Loucy (cell line): ENCODE results near the gene FBXW8.

ENCODE experiments used
- H2AFZ ChIP-seq: fragments of 200-600 bp; sonication (generic); 2 replicates; pipeline ENCODE4 v1.6.0; 2016; ENCODE audit warnings: antibody characterized with exemption, mild to moderate bottlenecking, low read length, moderate library complexity
- H3F3A ChIP-seq: fragments of 200-600 bp; 2 replicates; pipeline ENCODE4 v1.6.0; 2016; ENCODE audit warnings: antibody characterized with exemption, low read depth, mild to moderate bottlenecking
- H3K27me3 ChIP-seq: fragments of 200-600 bp; sonication (generic); 2 replicates; pipeline ENCODE4 v1.6.1; 2014; ENCODE audit warnings: low read length, mild to moderate bottlenecking; ENCODE audit not compliant: insufficient read depth, poor library complexity, severe bottlenecking
- H3K36me3 ChIP-seq: fragments of 200-600 bp; sonication (generic); 2 replicates; pipeline ENCODE4 v1.6.1; 2016; ENCODE audit warnings: low read length; ENCODE audit not compliant: insufficient read depth
- H3K4me1 ChIP-seq: fragments of 200-600 bp; sonication (generic); 2 replicates; pipeline ENCODE4 v1.5.1; 2014; ENCODE audit warnings: low read length, mild to moderate bottlenecking; ENCODE audit not compliant: insufficient read depth, poor library complexity, severe bottlenecking
- H3K4me2 ChIP-seq: fragments of 200-600 bp; sonication (generic); 2 replicates; pipeline ENCODE4 v1.6.0; 2014; ENCODE audit warnings: antibody characterized with exemption, low read length, low read depth, mild to moderate bottlenecking; ENCODE audit not compliant: poor library complexity, severe bottlenecking
- H3K4me3 ChIP-seq: fragments of 200-600 bp; sonication (generic); 2 replicates; pipeline ENCODE4 v1.5.1; 2014; ENCODE audit warnings: low read length, mild to moderate bottlenecking, mixed read lengths; ENCODE audit not compliant: poor library complexity, severe bottlenecking
- H3K79me2 ChIP-seq: fragments of 200-600 bp; sonication (generic); 2 replicates; pipeline ENCODE4 v1.6.1; 2014; ENCODE audit warnings: low read length; ENCODE audit not compliant: insufficient read depth
- H3K9ac ChIP-seq: fragments of 200-600 bp; sonication (generic); 2 replicates; pipeline ENCODE4 v1.6.0; 2014; ENCODE audit warnings: mild to moderate bottlenecking, low read depth, low read length, moderate library complexity; ENCODE audit not compliant: poor library complexity, severe bottlenecking
- H3K9me2 ChIP-seq: fragments of 200-600 bp; sonication (generic); replicated peaks from 2 replicates; pipeline ENCODE4 v1.6.1; 2016; ENCODE audit warnings: low read depth, low read length, mixed read lengths
- H3K9me3 ChIP-seq: fragments of 200-600 bp; sonication (generic); 2 replicates; pipeline ENCODE4 v1.6.1; 2014; ENCODE audit warnings: mild to moderate bottlenecking, antibody characterized with exemption, low read length, low read depth; ENCODE audit not compliant: insufficient read depth
- H4K20me1 ChIP-seq: fragments of 200-600 bp; sonication (generic); 2 replicates; pipeline ENCODE4 v1.6.0; 2014; ENCODE audit warnings: antibody characterized with exemption, low read length, mild to moderate bottlenecking; ENCODE audit not compliant: insufficient read depth, poor library complexity, severe bottlenecking
- CTCF ChIP-seq: fragments of 200-600 bp; sonication (generic); conservative IDR thresholded peaks from 2 replicates; pipeline ENCODE4 v1.5.1; 2014; ENCODE audit warnings: mild to moderate bottlenecking, antibody characterized with exemption, low read length
- EZH2phosphoT487 ChIP-seq: fragments of 200-600 bp; IDR thresholded peaks from 2 replicates; pipeline ENCODE4 v1.6.1; 2018; ENCODE audit warnings: antibody characterized with exemption, mild to moderate bottlenecking, moderate library complexity, borderline replicate concordance

FBXW8 gene

GRCh38 chr12:116919706-116920485 lies 9.1 kb downstream of the FBXW8 start:
- H3K27me3 ChIP-seq: peaks cover 26% of the 10 kb centered on the region
- H3K9ac ChIP-seq: no peak overlapping the region
- no peaks in the 10 kb centered on the region for H3K36me3 ChIP-seq
- H3K79me2 ChIP-seq: no peaks in the 10 kb centered on the region
- H3K9me3 ChIP-seq: no peaks in the 10 kb centered on the region
- H3F3A ChIP-seq: peaks cover 1% of the 10 kb centered on the region; the same call in 1 of the 2 replicates
- no peak overlapping the region for H3K4me3 ChIP-seq
- H3K4me2 ChIP-seq: no peak overlapping the region
- H4K20me1 ChIP-seq: peaks cover 71% of the 10 kb centered on the region
- no peak for TF ChIP-seq EZH2phosphoT487
- TF ChIP-seq CTCF: no peak
- peaks cover 18% of the 10 kb centered on the region for H3K4me1 ChIP-seq
- H2AFZ ChIP-seq: no peak overlapping the region
- no peaks in the 10 kb centered on the region for H3K9me2 ChIP-seq

GRCh38 chr12:116920939-116921338 lies 10.2 kb downstream of the FBXW8 start:
- H2AFZ ChIP-seq: no peak overlapping the region
- no peak overlapping the region for H3K9ac ChIP-seq
- peaks cover 34% of the 10 kb centered on the region for H3K27me3 ChIP-seq
- H3K4me1 ChIP-seq: peaks cover 23% of the 10 kb centered on the region
- no peaks in the 10 kb centered on the region for H3F3A ChIP-seq
- no peaks in the 10 kb centered on the region for H3K36me3 ChIP-seq
- H3K79me2 ChIP-seq: no peaks in the 10 kb centered on the region
- H3K9me2 ChIP-seq: no peaks in the 10 kb centered on the region
- H3K4me3 ChIP-seq: no peak overlapping the region
- H4K20me1 ChIP-seq: peaks cover 71% of the 10 kb centered on the region
- H3K9me3 ChIP-seq: no peaks in the 10 kb centered on the region
- H3K4me2 ChIP-seq: peak overlapping the region; percentile 20
- TF ChIP-seq EZH2phosphoT487: no peak
- TF ChIP-seq CTCF: no peak

- H4K20me1 ChIP-seq: peaks cover 71% of the 10 kb centered on the region
- no peak overlapping the region for H3K9ac ChIP-seq
Measured at GRCh38 chr12:116922194-116922897, 11.6 kb downstream of the FBXW8 start.

More at GRCh38 chr12:116922194-116922897, 11.6 kb downstream of the FBXW8 start:
- Histone ChIP-seq H3K27me3 (peaks cover 48% of the 10 kb centered on the region), H3K4me1 (peaks cover 21% of the 10 kb centered on the region), H3K36me3 (no peaks in the 10 kb centered on the region), H3K4me3 (no peak overlapping the region), H3K79me2 (no peaks in the 10 kb centered on the region), H3K9me2 (no peaks in the 10 kb centered on the region), H3K9me3 (no peaks in the 10 kb centered on the region), H3K4me2 (no peak overlapping the region), H3F3A (no peaks in the 10 kb centered on the region), H2AFZ (no peak overlapping the region)
- TF ChIP-seq EZH2phosphoT487 (no peak), CTCF (no peak)
